Spleen (tissue), 11 donors: ENCODE data around the gene KIF20A. TPM values are rescaled to one million over a fixed set of nuclear protein-coding genes. Genes with fewer than 3 reads are reported as not detected.
A peak's percentile ranks its signal among the peaks of the same experiment; 100 is the strongest.

ENCODE experiments used
- DNase-seq: peaks from one replicate; pipeline ENCODE4 v3.0.0-alpha.2; 2020
- H3K27ac ChIP-seq, 8 donors: fragments of 200-600 bp; sonication (generic) in 7 of 8; 1 replicate in 4 of 8; 2 replicates in 4 of 8; pipeline versions ENCODE4 v1.5.0 to v1.8.0; 2016 to 2021; ENCODE audit warnings: inconsistent platforms in 4 of 8, mild to moderate bottlenecking in 4 of 8, moderate library complexity in 1 of 8
- H3K27me3 ChIP-seq, 7 donors: fragments of 200-600 bp; sonication (generic) in 6 of 7; replicated peaks in 1 of 7; 1 replicate in 4 of 7; 2 replicates in 3 of 7; pipeline versions ENCODE4 v1.5.0 to v1.8.0; 2016 to 2021; ENCODE audit warnings: inconsistent platforms in 3 of 7, mild to moderate bottlenecking in 1 of 7
- H3K36me3 ChIP-seq, 6 donors: fragments of 200-600 bp; sonication (generic) in 5 of 6; 1 replicate in 4 of 6; 2 replicates in 2 of 6; pipeline versions ENCODE4 v1.5.0 to v1.8.0; 2016 to 2021; ENCODE audit warnings: inconsistent platforms in 2 of 6
- H3K4me1 ChIP-seq, 6 donors: fragments of 200-600 bp; sonication (generic) in 5 of 6; 1 replicate in 3 of 6; 2 replicates in 3 of 6; pipeline versions ENCODE4 v1.5.0 to v1.8.0; 2016 to 2021; ENCODE audit warnings: inconsistent platforms in 3 of 6
- H3K4me3 ChIP-seq, 8 donors: fragments of 200-600 bp; sonication (generic) in 7 of 8; 1 replicate in 4 of 8; 2 replicates in 4 of 8; pipeline versions ENCODE4 v1.5.0 to v1.8.0; 2016 to 2021; ENCODE audit warnings: inconsistent platforms in 4 of 8, mild to moderate bottlenecking in 4 of 8, moderate library complexity in 2 of 8
- H3K9me3 ChIP-seq, 8 donors: fragments of 200-600 bp; sonication (generic) in 7 of 8; 1 replicate in 4 of 8; 2 replicates in 4 of 8; pipeline versions ENCODE4 v1.5.0 to v1.8.0; 2016 to 2021; ENCODE audit warnings: inconsistent platforms in 4 of 8
- POLR2A ChIP-seq, 3 donors: fragments of 450-650 bp; IDR thresholded peaks; one replicate each; pipeline ENCODE4 v1.5.1; 2017; ENCODE audit warnings: antibody characterized with exemption in 3 of 3, mild to moderate bottlenecking in 1 of 3
- POLR2AphosphoS5 ChIP-seq, 3 donors: sonication (generic); formaldehyde crosslinking; IDR thresholded peaks; one replicate each; pipeline ENCODE4 v1.5.1; 2017; ENCODE audit warnings: antibody characterized with exemption in 3 of 3
- WGBS, 5 donors: extraction: QIAGEN DNeasy Blood & Tissue Kit in 3 of 5; methylation state at CpG; one replicate each; pipeline versions ENCODE4 v1.1.5 to v1.1.7; 2013 to 2018; 5-methylcytosine and 5-hydroxymethylcytosine counted together
- intact Hi-C: fragments of 100-400 bp; cut with DNase I; formaldehyde crosslinking; loops from one replicate; pipeline ENCODE4 v1.15.0; 2023; ENCODE audit warnings: low total_unique reads
- polyA plus RNA-seq, 3 donors: library from polyadenylated mRNA; stranded (reverse); fragments of 200-250 nt; gene quantifications; one replicate each; pipeline ENCODE4 v1.2.1, GENCODE V29; 2013
- total RNA-seq, 7 donors: library from RNA; depleted of rRNA in 3 of 7; stranded (reverse); fragments of >200 nt in 3 of 7; fragmentation: NEBNext Ultra II Directional in 4 of 7; extraction: Animal tissue kit (Norgen Biotek cat#: 25700) in 4 of 7; gene quantifications; one replicate each; pipeline versions ENCODE4 v1.1.0 to v1.2.1, GENCODE V29; 2016 to 2021
- TF ChIP-seq, protein P1 (sequence below), 11 experiments: fragments of 200-600 bp in 7 of 11; fragments of 450-650 bp in 4 of 11; sonication (generic) in 4 of 11; IDR thresholded peaks in 8 of 11; conservative IDR thresholded peaks in 3 of 11; 1 replicate in 7 of 11; 2 replicates in 4 of 11; pipeline versions ENCODE4 v1.4.0 to v1.8.0; 2016 to 2021; ENCODE audit warnings: antibody characterized with exemption in 11 of 11, inconsistent platforms in 4 of 11, mild to moderate bottlenecking in 1 of 11
- donor health status: healthy with polysubstance abuse.
- donor health status: DM: no; HTN: no; CAD: no; lungs with moderate emphysema.
- donor health status: DM: no; HTN: no; CAD: no.
- donor health status: Bipolar disorder and iron deficiency.
- donor health status: healthy.
- donor health status: DM: no; HTN: no; CAD: no.
- donor health status: DM: yes; HTN: yes; CAD: no.

The KIF20A gene
- total and polyA plus RNA-seq, 10 donors: 0.83 to 5.9 (median 3.1) TPM

DNA sequence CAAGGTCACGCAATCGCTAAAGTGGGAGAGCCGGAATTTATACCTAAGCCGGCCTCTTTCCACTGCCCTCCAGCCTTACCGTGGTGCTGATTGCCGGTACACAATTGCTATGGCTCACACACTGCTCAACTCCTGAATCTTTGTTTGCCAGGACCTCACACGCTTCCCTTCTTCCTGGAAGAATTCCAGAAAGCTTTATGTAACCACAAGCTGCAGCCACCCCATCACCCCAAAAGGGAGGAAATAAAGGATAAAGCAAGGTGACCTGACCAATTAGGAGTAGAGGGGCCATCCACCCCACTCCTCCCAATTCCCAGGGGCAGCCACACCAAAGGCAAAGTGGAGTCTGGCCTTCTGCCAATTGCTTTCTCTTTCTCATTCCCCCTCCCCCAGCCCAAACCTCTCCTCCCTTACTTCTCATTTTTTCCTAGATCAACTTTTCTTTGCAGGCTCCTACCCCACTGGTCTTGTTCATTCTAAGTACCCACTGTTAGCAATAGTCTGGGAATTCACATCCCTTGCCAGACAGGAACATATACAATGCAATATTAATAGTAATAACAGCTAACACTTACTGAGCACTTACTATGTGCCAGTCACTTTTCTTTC, 52.2 kb downstream of the KIF20A start:
- Histone ChIP-seq H3K4me1 (no peaks in the 10 kb centered on the region), H3K27me3 (peaks cover 0 to 30% (median 0%) of the 10 kb centered on the region in 7 donors), H3K9me3 (peaks cover 0 to 11% (median 2%) of the 10 kb centered on the region in 8 donors), H3K4me3 (no peak overlapping the region), H3K27ac (no peak overlapping the region), H3K36me3 (no peaks in the 10 kb centered on the region)
- 70 to 81% (median 73%) methylated on average over 7 of the region's 7 CpGs for WGBS, 5 donors
- peak; percentile 12 for DNase-seq
- intact Hi-C loops: no loop called here
- TF ChIP-seq, protein P1, sequence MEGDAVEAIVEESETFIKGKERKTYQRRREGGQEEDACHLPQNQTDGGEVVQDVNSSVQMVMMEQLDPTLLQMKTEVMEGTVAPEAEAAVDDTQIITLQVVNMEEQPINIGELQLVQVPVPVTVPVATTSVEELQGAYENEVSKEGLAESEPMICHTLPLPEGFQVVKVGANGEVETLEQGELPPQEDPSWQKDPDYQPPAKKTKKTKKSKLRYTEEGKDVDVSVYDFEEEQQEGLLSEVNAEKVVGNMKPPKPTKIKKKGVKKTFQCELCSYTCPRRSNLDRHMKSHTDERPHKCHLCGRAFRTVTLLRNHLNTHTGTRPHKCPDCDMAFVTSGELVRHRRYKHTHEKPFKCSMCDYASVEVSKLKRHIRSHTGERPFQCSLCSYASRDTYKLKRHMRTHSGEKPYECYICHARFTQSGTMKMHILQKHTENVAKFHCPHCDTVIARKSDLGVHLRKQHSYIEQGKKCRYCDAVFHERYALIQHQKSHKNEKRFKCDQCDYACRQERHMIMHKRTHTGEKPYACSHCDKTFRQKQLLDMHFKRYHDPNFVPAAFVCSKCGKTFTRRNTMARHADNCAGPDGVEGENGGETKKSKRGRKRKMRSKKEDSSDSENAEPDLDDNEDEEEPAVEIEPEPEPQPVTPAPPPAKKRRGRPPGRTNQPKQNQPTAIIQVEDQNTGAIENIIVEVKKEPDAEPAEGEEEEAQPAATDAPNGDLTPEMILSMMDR (IDR thresholded peaks at IDR 0.05 in 8 of 11, conservative IDR thresholded peaks at IDR 0.05 in 3 of 11): no peak
- TF ChIP-seq POLR2AphosphoS5 (IDR thresholded peaks at IDR 0.05) (no peak), POLR2A (IDR thresholded peaks at IDR 0.05) (no peak)

DNA sequence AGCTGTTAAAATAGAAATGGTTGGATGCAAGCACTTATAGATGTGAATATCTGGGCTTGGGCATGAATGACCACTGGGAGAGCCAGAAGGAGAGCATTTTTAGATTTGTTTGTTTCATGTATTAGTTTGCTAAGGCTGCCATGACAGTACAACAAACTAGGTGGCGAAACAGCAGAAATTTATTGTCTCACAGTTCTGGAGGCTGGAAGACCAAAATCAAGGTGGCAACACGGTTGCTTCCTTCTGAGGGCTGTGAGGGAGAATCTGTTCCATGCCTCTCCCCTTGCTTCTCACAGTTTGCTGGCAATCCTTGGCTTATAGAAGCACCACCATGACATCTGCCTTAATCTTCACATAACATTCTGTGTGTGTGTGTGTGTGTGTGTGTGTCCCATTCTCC, 54.4 kb downstream of the KIF20A start:
- no peak overlapping the region for H3K27ac ChIP-seq
- TF ChIP-seq POLR2AphosphoS5 (IDR thresholded peaks at IDR 0.05): no peak
- TF ChIP-seq POLR2A (IDR thresholded peaks at IDR 0.05): no peak
- TF ChIP-seq, protein P1 (IDR thresholded peaks at IDR 0.05 in 8 of 11, conservative IDR thresholded peaks at IDR 0.05 in 3 of 11): no peak
- no peaks in the 10 kb centered on the region for H3K9me3 ChIP-seq
- intact Hi-C loops: no loop called here
- 73 to 85% (median 76%) methylated on average over 2 of the region's 2 CpGs for WGBS, 5 donors
- no peaks in the 10 kb centered on the region for H3K4me1 ChIP-seq
- peaks cover 0 to 45% (median 0%) of the 10 kb centered on the region in 7 donors for H3K27me3 ChIP-seq
- no peaks in the 10 kb centered on the region for H3K36me3 ChIP-seq
- no peak for DNase-seq
- H3K4me3 ChIP-seq: no peak overlapping the region

DNA sequence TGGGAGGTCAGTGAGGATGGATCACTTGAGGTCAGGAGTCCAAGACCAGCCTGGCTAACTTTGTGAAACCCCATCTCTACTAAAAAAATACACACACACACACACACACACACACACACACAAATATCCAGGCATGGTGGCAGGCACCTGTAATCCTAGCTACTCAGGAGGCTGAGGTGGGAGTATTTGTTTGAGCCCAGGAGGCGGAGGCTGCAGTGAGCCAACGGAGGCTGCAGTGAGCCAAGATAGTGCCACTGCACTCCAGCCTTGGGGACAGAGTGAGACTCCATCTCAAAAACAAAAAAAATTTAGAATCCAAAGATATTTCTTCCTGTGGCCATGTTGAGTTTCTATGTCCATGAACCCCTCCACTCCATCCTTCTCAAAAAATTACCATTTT, 55.7 kb downstream of the KIF20A start:
- WGBS, 5 donors: 75 to 92% (median 87%) methylated on average over 2 of the region's 2 CpGs
- H3K27me3 ChIP-seq: peaks cover 0 to 59% (median 0%) of the 10 kb centered on the region in 7 donors
- no peaks in the 10 kb centered on the region for H3K4me1 ChIP-seq
- DNase-seq: no peak
- no peak overlapping the region for H3K27ac ChIP-seq
- no peaks in the 10 kb centered on the region for H3K36me3 ChIP-seq
- TF ChIP-seq, protein P1 (IDR thresholded peaks at IDR 0.05 in 8 of 11, conservative IDR thresholded peaks at IDR 0.05 in 3 of 11): no peak
- TF ChIP-seq POLR2AphosphoS5 (IDR thresholded peaks at IDR 0.05): no peak
- TF ChIP-seq POLR2A (IDR thresholded peaks at IDR 0.05): no peak
- no peak overlapping the region for H3K4me3 ChIP-seq
- H3K9me3 ChIP-seq: no peaks in the 10 kb centered on the region
- intact Hi-C loops: no loop called here

Other genes starting within 250 kb of the KIF20A start
- 10 to 100 TPM; 57.6 to 91.9 (median 67.6) TPM for gene FAM13B, start 146.0 kb upstream of the KIF20A start, total RNA-seq
- 10 to 100 TPM; 11.3 to 14.5 (median 11.5) TPM for gene FAM13B, start 146.0 kb upstream of the KIF20A start, polyA plus RNA-seq
- gene WNT8A, start 95.1 kb upstream of the KIF20A start, total RNA-seq: under 1 TPM in 1 of 7 donors, not detected in 6; 0.60 TPM
- gene WNT8A, start 95.1 kb upstream of the KIF20A start, polyA plus RNA-seq: under 1 TPM in 1 of 3 donors, not detected in 2; 0.05 TPM
- 1 to 10 TPM in 2 of 7 donors, under 1 TPM in 1, not detected in 4; 0.55 to 1.3 (median 1.1) TPM for gene NME5, start 39.7 kb upstream of the KIF20A start, total RNA-seq
- gene NME5, start 39.7 kb upstream of the KIF20A start, polyA plus RNA-seq: under 1 TPM; 0.13 to 0.47 (median 0.43) TPM
- 10 to 100 TPM; 49.0 to 78.6 (median 57.5) TPM for gene BRD8, start 482 bp upstream of the KIF20A start, total RNA-seq
- gene BRD8, start 482 bp upstream of the KIF20A start, polyA plus RNA-seq: 10 to 100 TPM; 20.5 to 41.8 (median 31.8) TPM
- gene CDC23, start 34.2 kb downstream of the KIF20A start, total RNA-seq: 10 to 100 TPM; 21.0 to 28.6 (median 23.3) TPM
- 10 to 100 TPM in 2 of 3 donors, 1 to 10 TPM in 1; 8.7 to 14.0 (median 12.2) TPM for gene CDC23, start 34.2 kb downstream of the KIF20A start, polyA plus RNA-seq
- not detected for gene GFRA3, start 95.5 kb downstream of the KIF20A start, total RNA-seq
- 1 to 10 TPM in 1 of 3 donors, under 1 TPM in 1, not detected in 1; 0.14 to 1.2 TPM for gene GFRA3, start 95.5 kb downstream of the KIF20A start, polyA plus RNA-seq
- 1 to 10 TPM in 3 of 7 donors, under 1 TPM in 4; 0.25 to 6.0 (median 0.89) TPM for gene CDC25C, start 152.7 kb downstream of the KIF20A start, total RNA-seq
- 1 to 10 TPM in 1 of 3 donors, under 1 TPM in 2; 0.37 to 2.0 (median 0.77) TPM for gene CDC25C, start 152.7 kb downstream of the KIF20A start, polyA plus RNA-seq
- 10 to 100 TPM; 28.8 to 42.0 (median 33.7) TPM for gene FAM53C, start 159.2 kb downstream of the KIF20A start, total RNA-seq
- gene FAM53C, start 159.2 kb downstream of the KIF20A start, polyA plus RNA-seq: 10 to 100 TPM in 1 of 3 donors, 1 to 10 TPM in 2; 6.8 to 11.7 (median 7.7) TPM
- gene KDM3B, start 173.6 kb downstream of the KIF20A start, total RNA-seq: 10 to 100 TPM; 69.1 to 90.6 (median 79.6) TPM
- gene KDM3B, start 173.6 kb downstream of the KIF20A start, polyA plus RNA-seq: 10 to 100 TPM; 21.6 to 27.4 (median 24.8) TPM